HG03571 (cell line): ENCODE measurements around the gene ATXN7L3B.
"Not testable (repeated sequence)": the region's sequence is repeated elsewhere in the genome, so short reads cannot be mapped to it uniquely, and the experiment has no call there.

Experiments used
- ATAC-seq: cut with Tn5 transposase; IDR thresholded peaks from one replicate; pipeline ENCODE4 v1.9.1; 2021; ENCODE audit not compliant: unreplicated experiment

The ATXN7L3B gene

GRCh38 chr12:74537707-74538385, at the start of gene ATXN7L3B:
ATXN7L3B (plus strand) TSS chr12:74537835; CDS start chr12:74538113, 278 bp downstream.
- peak; percentile 97 for ATAC-seq

GRCh38 chr12:74488134-74488533, 49.5 kb upstream of the ATXN7L3B start:
- ATAC-seq, result no peak

- ATAC-seq, result no peak
Measured at GRCh38 chr12:74489543-74489942, 48.1 kb upstream of the ATXN7L3B start.

- peak; percentile 71 for ATAC-seq
Measured at GRCh38 chr12:74490390-74491064, 47.1 kb upstream of the ATXN7L3B start.

- no peak for ATAC-seq
Measured at GRCh38 chr12:74491374-74491773, 46.3 kb upstream of the ATXN7L3B start.

GRCh38 chr12:74499192-74499591, 38.4 kb upstream of the ATXN7L3B start:
- ATAC-seq, result no peak

GRCh38 chr12:74508873-74509657, 28.6 kb upstream of the ATXN7L3B start:
- ATAC-seq, result not testable (repeated sequence)

- no peak for ATAC-seq
Measured at GRCh38 chr12:74509886-74510285, 27.7 kb upstream of the ATXN7L3B start.

GRCh38 chr12:74514098-74514872, 23.4 kb upstream of the ATXN7L3B start:
- no peak for ATAC-seq

GRCh38 chr12:74515849-74516248, 21.8 kb upstream of the ATXN7L3B start:
- no peak for ATAC-seq

GRCh38 chr12:74526535-74526934, 11.1 kb upstream of the ATXN7L3B start:
- no peak for ATAC-seq

- ATAC-seq, result no peak
Measured at GRCh38 chr12:74527491-74527890, 10.1 kb upstream of the ATXN7L3B start.

GRCh38 chr12:74530676-74531075, 7.0 kb upstream of the ATXN7L3B start:
- no peak for ATAC-seq

GRCh38 chr12:74535536-74535935, 2.1 kb upstream of the ATXN7L3B start:
- no peak for ATAC-seq

- peak; percentile 55 for ATAC-seq
Measured at GRCh38 chr12:74537126-74537706, 419 bp upstream of the ATXN7L3B start.

GRCh38 chr12:74538491-74539258, 1.0 kb downstream of the ATXN7L3B start:
- ATAC-seq, result peak; percentile 24

- no peak for ATAC-seq
Measured at GRCh38 chr12:74539261-74539660, 1.6 kb downstream of the ATXN7L3B start.

- ATAC-seq, result no peak
Measured at GRCh38 chr12:74539765-74540526, 2.3 kb downstream of the ATXN7L3B start.

- no peak for ATAC-seq
Measured at GRCh38 chr12:74541074-74541473, 3.4 kb downstream of the ATXN7L3B start.
